Natural killer cell (primary cell): Measurements from ENCODE around the gene NUDT5. TPM values are rescaled to one million over a fixed set of nuclear protein-coding genes. Genes with fewer than 3 reads are reported as not detected.

Experiments
- ATAC-seq, 3 donors: fragments of 150-1000 bp in 2 of 3; fragments of 200-7000 bp in 1 of 3; cut with Tn5 transposase; 1 replicate in 1 of 3; 2 replicates in 2 of 3; pipeline ENCODE4 v1.10.0; 2021; ENCODE audit warnings: mild to moderate bottlenecking in 2 of 3, moderate library complexity in 2 of 3
- DNase-seq, 2 donors: peaks; one replicate each; pipeline versions ENCODE4 v3.0.0 to v3.0.0-alpha.2; 2013 to 2021; ENCODE audit warnings: mixed read lengths in 1 of 2
- H3K27ac ChIP-seq: one replicate; pipeline ENCODE4 v1.5.1; 2013; ENCODE audit warnings: mild to moderate bottlenecking, low read length
- H3K27me3 ChIP-seq: one replicate; pipeline ENCODE4 v1.6.1; 2013; ENCODE audit warnings: low read length; ENCODE audit not compliant: control insufficient read depth, insufficient read depth
- H3K36me3 ChIP-seq: one replicate; pipeline ENCODE4 v1.6.1; 2013; ENCODE audit warnings: low read length; ENCODE audit not compliant: control insufficient read depth, insufficient read depth
- H3K4me1 ChIP-seq: one replicate; pipeline ENCODE4 v1.6.1; 2013; ENCODE audit warnings: low read length; ENCODE audit not compliant: control insufficient read depth, insufficient read depth
- H3K4me3 ChIP-seq: one replicate; pipeline ENCODE4 v1.5.1; 2013; ENCODE audit warnings: low read length
- H3K9me3 ChIP-seq: one replicate; pipeline ENCODE4 v1.6.1; 2013; ENCODE audit warnings: low read length; ENCODE audit not compliant: control insufficient read depth, insufficient read depth
- H3K27ac Mint-ChIP-seq, 2 donors: one replicate each; pipeline ENCODE4 v1.8.0; 2022; ENCODE audit warnings: mild to moderate bottlenecking in 2 of 2, mixed read lengths in 2 of 2, moderate library complexity in 1 of 2
- H3K27me3 Mint-ChIP-seq, 2 donors: one replicate each; pipeline ENCODE4 v1.8.0; 2022; ENCODE audit warnings: low read depth in 2 of 2, mixed read lengths in 2 of 2
- H3K36me3 Mint-ChIP-seq: one replicate; pipeline ENCODE4 v1.8.0; 2022; ENCODE audit warnings: mixed read lengths
- H3K4me1 Mint-ChIP-seq, 2 donors: one replicate each; pipeline ENCODE4 v1.8.0; 2022; ENCODE audit warnings: mixed read lengths in 2 of 2
- H3K4me3 Mint-ChIP-seq: one replicate; pipeline ENCODE4 v1.8.0; 2022; ENCODE audit warnings: mild to moderate bottlenecking, moderate library complexity, mixed read lengths
- H3K9me3 Mint-ChIP-seq, 2 donors: one replicate each; pipeline ENCODE4 v1.8.0; 2022; ENCODE audit warnings: mixed read lengths in 2 of 2
- CTCF ChIP-seq: fragments of 200-600 bp; IDR thresholded peaks from one replicate; pipeline ENCODE4 v1.8.0; 2022; ENCODE audit warnings: antibody characterized with exemption
- WGBS: methylation state at CpG from one replicate; pipeline ENCODE4 v1.1.7; 2013; ENCODE audit warnings: missing lambda C conversion rate; ENCODE audit not compliant: insufficient coverage; 5-methylcytosine and 5-hydroxymethylcytosine counted together
- intact Hi-C: fragments of 100-400 bp; cut with micrococcal nuclease; formaldehyde crosslinking; loops from one replicate; pipeline ENCODE4 v1.14.2; 2022
- total RNA-seq, 4 donors: library from RNA; stranded (reverse); fragments of 120-200 nt in 1 of 4; gene quantifications; one replicate each; pipeline versions ENCODE4 v1.2.3 to v1.2.4, GENCODE V29; 2013 to 2022

The NUDT5 gene
- total RNA-seq, 3 donors from 2014 or later (not counting 1 experiment from before 2014, with no cell fraction given): 25.7 to 39.1 (median 29.4) TPM

- peak overlapping the region; percentile 6 to 9 for H3K27ac Mint-ChIP-seq
Observed at GRCh38 chr10:12201543-12201942, 5.9 kb upstream of the NUDT5 start.

GRCh38 chr10:12200850-12201249, 5.2 kb upstream of the NUDT5 start:
- no peaks in the 10 kb centered on the region for H3K27me3 Mint-ChIP-seq
- H3K9me3 Mint-ChIP-seq: no peaks in the 10 kb centered on the region
- H3K36me3 Mint-ChIP-seq: no peaks in the 10 kb centered on the region
- Histone ChIP-seq H3K27me3 (no peaks in the 10 kb centered on the region), H3K9me3 (no peaks in the 10 kb centered on the region), H3K4me1 (peaks cover 22% of the 10 kb centered on the region), H3K27ac (no peak overlapping the region), H3K36me3 (peaks cover 28% of the 10 kb centered on the region), H3K4me3 (no peak overlapping the region)
- DNase-seq (no peak), ATAC-seq (no peak)
- H3K4me1 Mint-ChIP-seq: peaks cover 38 to 47% of the 10 kb centered on the region in 2 donors
- TF ChIP-seq CTCF: no peak
- intact Hi-C loops: no loop called here
- WGBS: 97% methylated on average over 5 of the region's 5 CpGs
- H3K4me3 Mint-ChIP-seq: peak overlapping the region; percentile 9
- H3K27ac Mint-ChIP-seq: peak overlapping the region; percentile 6 to 9

More at GRCh38 chr10:12201543-12201942, 5.9 kb upstream of the NUDT5 start:
- peaks cover 31 to 40% of the 10 kb centered on the region in 2 donors for H3K4me1 Mint-ChIP-seq
- ATAC-seq (no peak), DNase-seq (no peak)
- Histone ChIP-seq H3K9me3 (no peaks in the 10 kb centered on the region), H3K27ac (no peak overlapping the region), H3K36me3 (peaks cover 28% of the 10 kb centered on the region), H3K4me3 (no peak overlapping the region), H3K4me1 (peaks cover 22% of the 10 kb centered on the region), H3K27me3 (no peaks in the 10 kb centered on the region)
- intact Hi-C loops: no loop called here
- H3K4me3 Mint-ChIP-seq: peak overlapping the region; percentile 9
- no peaks in the 10 kb centered on the region for H3K27me3 Mint-ChIP-seq
- 61% methylated on average over 3 of the region's 3 CpGs for WGBS
- TF ChIP-seq CTCF: no peak
- H3K9me3 Mint-ChIP-seq: no peaks in the 10 kb centered on the region
- H3K36me3 Mint-ChIP-seq: no peaks in the 10 kb centered on the region

- Histone ChIP-seq H3K36me3 (peaks cover 21% of the 10 kb centered on the region), H3K4me3 (no peak overlapping the region), H3K9me3 (no peaks in the 10 kb centered on the region), H3K27ac (no peak overlapping the region), H3K4me1 (peaks cover 36% of the 10 kb centered on the region), H3K27me3 (no peaks in the 10 kb centered on the region)
- 100% methylated on average over 1 of the region's 2 CpGs for WGBS
- DNase-seq (no peak), ATAC-seq (no peak)
- Mint-ChIP-seq H3K9me3 (no peaks in the 10 kb centered on the region), H3K27ac (peak overlapping the region in 1 of 2 donors; percentile 39), H3K4me3 (peak overlapping the region; percentile 57), H3K27me3 (no peaks in the 10 kb centered on the region), H3K36me3 (no peaks in the 10 kb centered on the region), H3K4me1 (peaks cover 51 to 60% of the 10 kb centered on the region in 2 donors)
- intact Hi-C loops: loop anchor here (5.0 to 10.0 kb wide), 2 partner anchors 66 to 907 kb away; partner anchors contain the start of gene OPTN
- no peak for TF ChIP-seq CTCF
Observed at GRCh38 chr10:12198156-12198555, 2.5 kb upstream of the NUDT5 start.
